GM12891 (cell line): ENCODE measurements around the gene METTL15.
"Not testable (repeated sequence)": the region's sequence is repeated elsewhere in the genome, so short reads cannot be mapped to it uniquely, and the experiment has no call there.

Experiments
- DNase-seq: peaks from one replicate; pipeline ENCODE4 v3.0.0; 2011; ENCODE audit warnings: low spot score; ENCODE audit not compliant: insufficient read length
- FAIRE-seq: peaks from 2 replicates; lab custom pipeline; 2011; peaks lifted over from hg19 to GRCh38; lab: Jason Lieb, UNC
- PAX5 ChIP-seq: IDR thresholded peaks from 2 replicates; pipeline ENCODE4 v1.6.1; 2011; ENCODE audit warnings: low read length, moderate library complexity, mild to moderate bottlenecking; ENCODE audit not compliant: insufficient read depth, severe bottlenecking
- POLR2A ChIP-seq: IDR thresholded peaks from 2 replicates; pipeline ENCODE4 v1.6.1; 2011; ENCODE audit warnings: low read depth, low read length, control low read depth
- POLR2AphosphoS5 ChIP-seq: IDR thresholded peaks from 2 replicates; pipeline ENCODE4 v1.6.1; 2011; ENCODE audit warnings: low read depth, low read length, control low read depth
- POU2F2 ChIP-seq: IDR thresholded peaks from 2 replicates; pipeline ENCODE4 v1.6.1; 2011; ENCODE audit warnings: low read depth, mild to moderate bottlenecking, control low read depth, low read length, moderate library complexity
- SPI1 ChIP-seq: IDR thresholded peaks from 2 replicates; pipeline ENCODE4 v1.6.1; 2011; ENCODE audit warnings: low read depth, low read length, control low read depth
- TAF1 ChIP-seq: IDR thresholded peaks from 2 replicates; pipeline ENCODE4 v1.6.1; 2011; ENCODE audit warnings: low read depth, low read length, control low read depth

The METTL15 gene

DNA sequence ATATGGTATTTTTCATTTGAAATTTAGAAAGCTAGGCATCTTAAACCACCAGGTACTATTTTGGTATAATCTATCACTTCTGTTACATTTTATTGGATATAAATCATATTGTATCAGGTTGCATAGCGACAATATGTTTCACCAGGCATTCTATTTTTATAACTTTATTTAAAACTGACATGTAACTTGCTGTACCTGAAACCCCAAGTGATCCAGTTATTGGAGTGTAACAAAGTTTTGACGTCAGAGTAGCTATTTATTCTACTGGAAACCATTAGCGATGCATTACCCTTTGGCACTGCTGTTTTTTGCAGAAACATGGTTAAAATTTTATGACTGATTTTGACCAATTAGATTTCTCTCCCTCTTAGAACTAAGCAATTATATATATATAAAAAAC is 160.7 kb downstream of the METTL15 start:
- no peak for DNase-seq
- TF ChIP-seq TAF1: no peak
- no peak for TF ChIP-seq PAX5
- no peak for TF ChIP-seq POLR2AphosphoS5
- no peak for TF ChIP-seq POU2F2
- FAIRE-seq: no peak

DNA sequence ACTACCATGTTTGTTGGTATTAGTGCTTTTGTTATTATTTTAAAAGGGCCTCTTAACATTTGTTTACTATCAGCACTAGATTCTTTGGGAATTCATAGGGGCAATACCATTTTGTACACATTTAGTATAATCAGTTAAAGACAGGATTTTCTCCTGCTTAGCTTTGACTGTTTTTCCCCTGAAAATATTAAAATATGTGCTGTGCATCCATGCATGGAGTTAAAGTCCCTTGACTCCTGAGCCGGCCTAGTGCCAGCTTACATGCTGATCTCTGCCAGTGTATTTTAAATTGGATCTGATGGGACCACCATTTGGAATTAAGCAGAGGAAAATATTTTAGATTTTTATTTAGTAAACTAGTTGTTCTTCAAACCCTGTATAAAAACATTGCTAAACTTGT is 161.4 kb downstream of the METTL15 start:
- FAIRE-seq: no peak

DNA sequence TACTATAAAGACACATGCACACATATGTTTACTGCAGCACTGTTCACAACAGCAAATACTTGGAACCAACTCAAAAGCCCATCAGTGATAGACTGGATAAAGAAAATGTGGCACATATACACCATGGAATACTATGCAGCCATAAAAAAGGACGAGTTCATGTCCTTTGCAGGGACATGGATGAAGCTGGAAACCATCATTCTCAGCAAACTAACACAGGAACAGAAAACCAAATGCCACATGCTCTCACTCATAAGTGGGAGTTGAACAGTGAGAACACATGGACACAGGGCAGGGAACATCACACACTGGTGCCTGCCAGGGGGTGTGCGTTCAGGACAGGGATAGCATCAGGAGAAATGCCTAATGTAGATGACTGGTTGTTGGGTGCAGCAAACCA is 164.1 kb downstream of the METTL15 start:
- not testable (repeated sequence) for DNase-seq, FAIRE-seq

More for the DNA sequence above, 161.4 kb downstream of the METTL15 start:
- no peak for DNase-seq
- TF ChIP-seq TAF1 (no peak), SPI1 (no peak), PAX5 (no peak), POU2F2 (no peak), POLR2AphosphoS5 (no peak), POLR2A (no peak)

DNA sequence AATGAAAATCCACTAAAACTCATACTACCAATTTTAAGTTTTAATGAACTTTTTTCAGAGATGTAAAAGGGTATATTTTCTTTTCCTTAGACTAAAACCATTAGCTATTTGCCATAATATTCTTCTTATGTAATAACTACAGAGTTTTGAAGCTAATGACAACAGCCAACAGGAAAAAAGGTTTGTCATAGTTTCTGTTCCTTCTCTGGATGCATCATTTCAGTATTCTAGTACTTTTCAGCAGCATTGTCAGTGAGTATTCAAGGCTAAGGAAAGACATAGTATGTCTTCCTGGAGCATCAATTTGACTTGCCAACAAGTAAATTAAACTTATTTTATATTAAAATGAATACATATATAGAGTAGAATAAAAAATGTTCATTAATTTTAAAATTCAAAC is 166.0 kb downstream of the METTL15 start:
- DNase-seq (no peak), FAIRE-seq (no peak)
- TF ChIP-seq SPI1: peak; percentile 66
- no peak for TF ChIP-seq POLR2AphosphoS5
- TF ChIP-seq POU2F2: no peak
- TF ChIP-seq TAF1: no peak
- no peak for TF ChIP-seq PAX5
- no peak for TF ChIP-seq POLR2A

DNA sequence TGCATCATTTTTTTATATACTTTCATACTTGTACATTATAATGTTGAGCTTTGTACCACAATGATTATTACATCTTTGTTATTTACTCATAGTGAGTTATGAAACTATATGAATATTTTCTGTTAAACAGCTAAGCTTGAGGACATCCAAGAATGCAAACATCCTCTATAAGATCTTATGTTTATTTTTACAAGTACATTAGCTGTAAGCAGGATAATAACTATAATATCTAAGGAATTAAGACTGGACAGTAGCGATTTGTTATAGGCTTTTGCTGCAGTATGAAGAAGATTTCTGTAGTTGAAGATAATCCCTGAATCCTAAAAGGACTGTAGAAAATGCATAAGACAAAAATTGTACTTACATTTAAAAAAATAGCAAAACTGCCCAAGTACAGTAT is 176.0 kb downstream of the METTL15 start:
- TF ChIP-seq POLR2AphosphoS5 (no peak), TAF1 (no peak), PAX5 (no peak), POLR2A (no peak), SPI1 (no peak), POU2F2 (no peak)
- FAIRE-seq: no peak
- DNase-seq: no peak

DNA sequence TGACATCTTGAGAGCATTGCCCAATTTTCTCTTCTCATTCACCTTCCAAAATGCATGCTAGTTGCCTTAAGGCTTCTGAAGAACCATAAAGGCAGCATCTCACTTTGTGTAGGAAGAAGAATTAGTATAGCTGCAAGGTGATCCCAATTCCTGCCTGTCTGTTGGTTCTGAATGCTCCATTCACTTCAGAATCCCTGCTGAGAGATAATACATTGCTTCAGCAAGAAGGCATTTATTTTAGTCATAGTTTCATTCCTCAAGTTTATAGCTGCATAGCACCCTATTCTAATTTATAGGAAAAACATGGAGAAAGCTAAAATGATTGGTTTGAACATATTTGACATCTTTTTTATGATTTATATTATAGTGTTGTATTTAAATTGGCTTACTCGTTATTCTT is 181.3 kb downstream of the METTL15 start:
- TF ChIP-seq POU2F2 (no peak), POLR2A (no peak), PAX5 (no peak), TAF1 (no peak), SPI1 (no peak), POLR2AphosphoS5 (no peak)
- FAIRE-seq (no peak), DNase-seq (no peak)

DNA sequence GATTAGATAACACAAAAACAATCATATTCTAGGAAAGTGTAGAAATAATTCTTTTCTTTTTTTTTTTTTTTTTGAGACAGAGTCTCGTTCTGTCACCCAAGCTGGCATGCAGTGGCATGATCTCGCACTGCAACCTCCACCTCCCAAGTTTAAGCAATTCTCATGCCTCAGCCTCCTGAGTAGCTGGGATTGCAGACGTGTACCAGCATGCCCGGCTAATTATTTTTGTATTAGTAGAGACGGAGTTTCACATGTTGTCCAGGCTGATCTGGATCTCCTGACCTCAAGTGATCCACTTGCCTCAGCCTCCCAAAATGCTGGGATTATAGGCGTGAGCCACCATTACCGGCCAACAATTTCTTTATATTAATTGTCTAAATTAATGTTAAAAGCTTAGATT is 182.8 kb downstream of the METTL15 start:
- DNase-seq, FAIRE-seq: not testable (repeated sequence)

DNA sequence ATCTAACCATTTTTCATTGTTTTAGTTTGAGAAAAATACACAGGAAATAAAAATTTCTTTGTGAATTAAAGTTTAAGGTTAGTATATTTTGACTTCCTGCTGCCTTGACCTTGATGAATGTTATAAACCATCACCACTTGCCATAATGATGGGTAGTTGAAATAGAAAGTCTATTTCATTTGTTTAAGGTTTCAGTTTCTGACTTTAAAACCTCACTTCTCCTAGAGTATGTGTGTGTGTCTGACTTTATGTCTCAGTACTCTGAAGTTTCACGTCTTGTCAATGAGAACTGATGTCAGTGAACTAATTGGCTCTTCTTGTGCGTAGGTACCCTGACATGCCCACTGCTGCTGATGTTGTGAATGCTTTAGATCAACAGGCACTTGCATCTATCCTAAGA is 188.2 kb downstream of the METTL15 start:
- DNase-seq (no peak), FAIRE-seq (peak; percentile 80)

DNA sequence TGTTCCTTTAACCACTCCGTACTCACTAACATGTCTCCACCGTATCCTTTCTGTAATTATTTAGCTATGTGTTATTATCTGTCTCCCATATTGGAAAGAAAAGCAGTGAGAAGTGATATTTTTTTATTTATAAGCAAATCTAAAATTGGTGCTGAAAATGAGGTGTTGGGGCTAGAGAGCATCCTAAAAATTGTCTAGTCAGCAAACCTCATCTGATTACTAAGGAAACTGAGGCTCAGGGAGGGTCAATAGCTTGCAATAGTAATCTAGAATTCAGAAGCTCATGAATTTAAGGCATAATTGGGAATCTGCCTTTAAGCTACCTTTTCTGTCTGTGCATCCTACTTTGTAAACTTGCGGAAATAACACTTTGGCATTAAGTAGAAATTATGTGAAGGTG is 190.0 kb downstream of the METTL15 start:
- FAIRE-seq: no peak
- TF ChIP-seq POLR2A: no peak
- TF ChIP-seq TAF1: no peak
- no peak for TF ChIP-seq SPI1
- no peak for TF ChIP-seq PAX5
- no peak for TF ChIP-seq POU2F2
- TF ChIP-seq POLR2AphosphoS5: no peak
- no peak for DNase-seq

More for the DNA sequence above, 188.2 kb downstream of the METTL15 start:
- TF ChIP-seq POLR2AphosphoS5 (no peak), SPI1 (no peak), TAF1 (no peak)

DNA sequence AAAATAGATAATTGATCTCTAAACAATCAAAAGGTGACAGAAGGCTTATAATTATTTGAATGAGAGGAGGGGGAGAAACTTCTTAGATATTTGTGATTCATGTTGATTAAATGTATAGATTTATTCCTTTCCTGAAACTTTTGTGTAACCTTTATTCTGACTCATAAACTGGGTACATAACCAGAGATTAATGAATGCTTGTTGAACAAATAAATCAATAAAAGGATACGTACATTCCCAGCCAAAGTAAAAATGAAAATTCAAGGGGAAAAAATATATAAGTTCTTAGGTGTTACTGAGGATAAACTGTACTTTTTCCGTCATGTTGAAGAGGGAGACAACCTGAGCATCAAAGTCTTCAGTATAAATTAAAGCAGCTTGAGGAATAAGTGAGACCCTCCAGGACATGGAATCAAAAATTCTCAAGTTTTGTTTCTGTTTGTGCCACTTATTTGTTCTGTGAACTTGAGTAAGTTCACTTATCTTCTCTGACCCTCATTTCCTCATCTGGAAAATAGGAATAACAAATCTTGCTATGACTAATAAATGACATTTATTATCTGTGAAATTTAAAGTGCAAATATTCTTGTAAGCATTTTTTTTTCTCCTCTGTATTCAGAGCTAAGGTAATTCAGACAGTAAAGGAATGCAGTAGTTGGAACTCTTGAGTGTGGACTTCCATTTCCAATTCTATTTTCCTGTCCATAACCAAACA is 195.4 kb downstream of the METTL15 start:
- no peak for DNase-seq
- TF ChIP-seq POLR2A: no peak
- no peak for TF ChIP-seq POLR2AphosphoS5
- no peak for TF ChIP-seq POU2F2
- no peak for TF ChIP-seq SPI1
- TF ChIP-seq TAF1: no peak
- no peak for TF ChIP-seq PAX5
- FAIRE-seq: no peak
